Measurements from ENCODE around the gene ZNF275.
"Not testable (repeated sequence)": the region's sequence is repeated elsewhere in the genome, so short reads cannot be mapped to it uniquely, and the experiment has no call there.

The ZNF275 gene

GRCh38 chrX:153319295-153320046 lies 14.5 kb upstream of the ZNF275 start:
- no peak for TF ChIP-seq PATZ1 (CRISPR knock-in tag; IDR thresholded peaks at IDR 0.05; ENCODE audit: borderline replicate concordance)
- TF ChIP-seq ZFP3 (CRISPR knock-in tag; IDR thresholded peaks at IDR 0.05): no peak
- no peak for TF ChIP-seq CSRNP3 (CRISPR knock-in tag; IDR thresholded peaks at IDR 0.05)
- no peak for ATAC-seq

GRCh38 chrX:153320047-153320443 lies 13.9 kb upstream of the ZNF275 start:
- ATAC-seq: not testable (repeated sequence)

GRCh38 chrX:153320555-153321184 lies 13.3 kb upstream of the ZNF275 start:
- ATAC-seq: peak; percentile 61
- TF ChIP-seq ISL1 (CRISPR knock-in tag; IDR thresholded peaks at IDR 0.05): no peak
- TF ChIP-seq ZFP30 (CRISPR knock-in tag; IDR thresholded peaks at IDR 0.05): no peak
- TF ChIP-seq TOX (CRISPR knock-in tag; IDR thresholded peaks at IDR 0.05; ENCODE audit: borderline replicate concordance): no peak
- no peak for TF ChIP-seq ZFP3 (CRISPR knock-in tag; IDR thresholded peaks at IDR 0.05)
- TF ChIP-seq ZC3H10 (CRISPR knock-in tag; IDR thresholded peaks at IDR 0.05): no peak
- no peak for TF ChIP-seq ZNF565 (CRISPR knock-in tag; conservative IDR thresholded peaks at IDR 0.05; ENCODE audit: low read depth)
- no peak for TF ChIP-seq TCF4 (CRISPR knock-in tag; IDR thresholded peaks at IDR 0.05; ENCODE audit: borderline replicate concordance)
- no peak for TF ChIP-seq SNAI2 (CRISPR knock-in tag; IDR thresholded peaks at IDR 0.05)
- no peak for TF ChIP-seq CSDC2 (CRISPR knock-in tag; IDR thresholded peaks at IDR 0.05)
- no peak for TF ChIP-seq TSHZ2 (CRISPR knock-in tag; IDR thresholded peaks at IDR 0.05)
- no peak for TF ChIP-seq ARNTL (CRISPR knock-in tag; IDR thresholded peaks at IDR 0.05; ENCODE audit: borderline replicate concordance, low read depth)
- TF ChIP-seq ZNF70 (CRISPR knock-in tag; IDR thresholded peaks at IDR 0.05): no peak
- TF ChIP-seq RARB (CRISPR knock-in tag; IDR thresholded peaks at IDR 0.05): no peak
- TF ChIP-seq GLIS3 (CRISPR knock-in tag; IDR thresholded peaks at IDR 0.05): no peak
- TF ChIP-seq BACH2 (CRISPR knock-in tag; IDR thresholded peaks at IDR 0.05; ENCODE audit: borderline replicate concordance): no peak
- TF ChIP-seq POU6F1 (CRISPR knock-in tag; IDR thresholded peaks at IDR 0.05; ENCODE audit: borderline replicate concordance, low read depth): no peak
- TF ChIP-seq OSR1 (CRISPR knock-in tag; IDR thresholded peaks at IDR 0.05): no peak

- no peak for ATAC-seq
- TF ChIP-seq ZFP30 (CRISPR knock-in tag; IDR thresholded peaks at IDR 0.05) (no peak), PATZ1 (CRISPR knock-in tag; IDR thresholded peaks at IDR 0.05; ENCODE audit: borderline replicate concordance) (no peak), ARNTL (CRISPR knock-in tag; IDR thresholded peaks at IDR 0.05; ENCODE audit: borderline replicate concordance, low read depth) (no peak), ZNF565 (CRISPR knock-in tag; conservative IDR thresholded peaks at IDR 0.05; ENCODE audit: low read depth) (no peak), ISL1 (CRISPR knock-in tag; IDR thresholded peaks at IDR 0.05) (no peak), SNAI2 (CRISPR knock-in tag; IDR thresholded peaks at IDR 0.05) (no peak), CSRNP3 (CRISPR knock-in tag; IDR thresholded peaks at IDR 0.05) (no peak), RARB (CRISPR knock-in tag; IDR thresholded peaks at IDR 0.05) (no peak), CSDC2 (CRISPR knock-in tag; IDR thresholded peaks at IDR 0.05) (no peak), GLIS3 (CRISPR knock-in tag; IDR thresholded peaks at IDR 0.05) (no peak), TOX (CRISPR knock-in tag; IDR thresholded peaks at IDR 0.05; ENCODE audit: borderline replicate concordance) (no peak), ZNF70 (CRISPR knock-in tag; IDR thresholded peaks at IDR 0.05) (no peak)
These were observed 12.4 kb upstream of the ZNF275 start, which contains the start of gene PNMA6F for GRCh38 chrX:153321381-153322124. TSS of gene PNMA6F (minus strand) at chrX:153321767. CDS start at chrX:153320674, 1,093 bp downstream.
